ENCODE data around the gene MUC20.
"Not testable (repeated sequence)": the region's sequence is repeated elsewhere in the genome, so short reads cannot be mapped to it uniquely, and the experiment has no call there.

DNA sequence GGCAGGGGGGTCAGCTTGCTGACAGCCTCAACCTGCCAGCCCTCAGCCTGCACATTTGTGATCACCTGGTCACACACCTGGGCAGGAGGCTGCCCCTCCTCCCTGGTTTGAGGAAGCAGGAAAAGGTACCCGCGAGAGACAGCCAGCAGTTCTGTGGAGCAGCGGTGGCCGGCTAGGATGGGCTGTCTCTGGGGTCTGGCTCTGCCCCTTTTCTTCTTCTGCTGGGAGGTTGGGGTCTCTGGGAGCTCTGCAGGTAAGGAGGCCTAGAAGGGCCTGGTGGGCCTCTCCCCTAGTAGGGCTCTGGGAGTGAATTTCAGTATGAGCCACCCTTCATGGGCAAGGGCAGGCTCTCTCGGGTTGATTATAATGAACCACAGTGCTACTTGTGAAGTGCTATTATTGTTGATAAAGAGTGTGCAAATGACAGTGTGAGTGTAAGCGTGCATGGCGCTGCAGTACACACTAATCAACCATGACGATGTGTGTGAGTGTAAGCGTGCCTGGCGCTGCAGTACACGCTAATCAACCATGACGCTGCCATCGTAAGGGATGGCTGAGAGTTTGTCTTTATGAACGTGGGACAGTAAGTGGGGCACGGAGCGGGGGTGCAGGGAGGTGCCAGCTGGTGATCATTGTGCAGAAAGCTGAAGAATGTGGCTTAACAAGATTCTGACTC, at the start of gene MUC20:
- not testable (repeated sequence) for TF ChIP-seq ZFX (IDR thresholded peaks at IDR 0.05; ENCODE audit: borderline replicate concordance)
- TF ChIP-seq, protein P1, sequence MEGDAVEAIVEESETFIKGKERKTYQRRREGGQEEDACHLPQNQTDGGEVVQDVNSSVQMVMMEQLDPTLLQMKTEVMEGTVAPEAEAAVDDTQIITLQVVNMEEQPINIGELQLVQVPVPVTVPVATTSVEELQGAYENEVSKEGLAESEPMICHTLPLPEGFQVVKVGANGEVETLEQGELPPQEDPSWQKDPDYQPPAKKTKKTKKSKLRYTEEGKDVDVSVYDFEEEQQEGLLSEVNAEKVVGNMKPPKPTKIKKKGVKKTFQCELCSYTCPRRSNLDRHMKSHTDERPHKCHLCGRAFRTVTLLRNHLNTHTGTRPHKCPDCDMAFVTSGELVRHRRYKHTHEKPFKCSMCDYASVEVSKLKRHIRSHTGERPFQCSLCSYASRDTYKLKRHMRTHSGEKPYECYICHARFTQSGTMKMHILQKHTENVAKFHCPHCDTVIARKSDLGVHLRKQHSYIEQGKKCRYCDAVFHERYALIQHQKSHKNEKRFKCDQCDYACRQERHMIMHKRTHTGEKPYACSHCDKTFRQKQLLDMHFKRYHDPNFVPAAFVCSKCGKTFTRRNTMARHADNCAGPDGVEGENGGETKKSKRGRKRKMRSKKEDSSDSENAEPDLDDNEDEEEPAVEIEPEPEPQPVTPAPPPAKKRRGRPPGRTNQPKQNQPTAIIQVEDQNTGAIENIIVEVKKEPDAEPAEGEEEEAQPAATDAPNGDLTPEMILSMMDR (IDR thresholded peaks at IDR 0.05) = not testable (repeated sequence)
